CD14-positive monocyte (primary cell): ENCODE results near the gene ARMC6. TPM values are rescaled to one million over a fixed set of nuclear protein-coding genes. Genes with fewer than 3 reads are reported as not detected.

Source experiments
- DNase-seq, 3 donors: peaks; one replicate each; pipeline ENCODE4 v3.0.0-alpha.2; 2011 to 2022
- H2AFZ ChIP-seq: 2 replicates; pipeline ENCODE4 v1.6.0; 2012; ENCODE audit warnings: mild to moderate bottlenecking, low read depth, low read length, inconsistent platforms; ENCODE audit not compliant: insufficient read depth, poor library complexity, severe bottlenecking
- H3K27ac ChIP-seq, 2 donors: 1 replicate in 1 of 2; 2 replicates in 1 of 2; pipeline ENCODE4 v1.5.1; 2012 to 2013; ENCODE audit warnings: low read length in 2 of 2, control low read depth in 1 of 2, inconsistent platforms in 1 of 2, low read depth in 1 of 2, mild to moderate bottlenecking in 1 of 2
- H3K27me3 ChIP-seq, 2 donors: one replicate each; pipeline versions ENCODE4 v1.6.0 to v1.6.1; 2011 to 2013; ENCODE audit warnings: low read length in 2 of 2; ENCODE audit not compliant: control insufficient read depth in 2 of 2, insufficient read depth in 2 of 2
- H3K36me3 ChIP-seq, 2 donors: replicated peaks in 1 of 2; 1 replicate in 1 of 2; 2 replicates in 1 of 2; pipeline versions ENCODE4 v1.5.1 to v1.6.1; 2012 to 2013; ENCODE audit warnings: low read length in 2 of 2, control low read depth in 1 of 2, inconsistent platforms in 1 of 2, mild to moderate bottlenecking in 1 of 2; ENCODE audit not compliant: insufficient read depth in 2 of 2, control insufficient read depth in 1 of 2
- H3K4me1 ChIP-seq, 2 donors: 1 replicate in 1 of 2; 2 replicates in 1 of 2; pipeline versions ENCODE4 v1.5.1 to v1.6.1; 2012 to 2013; ENCODE audit warnings: low read length in 2 of 2, control low read depth in 1 of 2, inconsistent platforms in 1 of 2, mild to moderate bottlenecking in 1 of 2, moderate library complexity in 1 of 2; ENCODE audit not compliant: insufficient read depth in 2 of 2, control insufficient read depth in 1 of 2
- H3K4me2 ChIP-seq: replicated peaks from 2 replicates; pipeline ENCODE3; 2012; ENCODE audit warnings: low read length, moderate library complexity, mild to moderate bottlenecking; ENCODE audit not compliant: poor library complexity, severe bottlenecking; ENCODE audit errors: extremely low read depth
- H3K4me3 ChIP-seq, 3 experiments: fragments of 200-600 bp in 1 of 3; sonication (generic) in 1 of 3; replicated peaks in 1 of 3; 1 replicate in 2 of 3; 2 replicates in 1 of 3; pipeline ENCODE4 v1.5.1; 2011 to 2013; ENCODE audit warnings: low read length in 3 of 3, mild to moderate bottlenecking in 3 of 3, control low read depth in 2 of 3, low read depth in 2 of 3, inconsistent platforms in 1 of 3, moderate library complexity in 1 of 3
- H3K79me2 ChIP-seq: 2 replicates; pipeline ENCODE4 v1.6.0; 2012; ENCODE audit warnings: mild to moderate bottlenecking, control low read depth, inconsistent platforms, low read length, moderate library complexity; ENCODE audit not compliant: insufficient read depth
- H3K9ac ChIP-seq: 2 replicates; pipeline ENCODE4 v1.6.0; 2017; ENCODE audit warnings: low read length, mild to moderate bottlenecking; ENCODE audit not compliant: insufficient read depth, poor library complexity, severe bottlenecking
- H3K9me3 ChIP-seq, 2 donors: replicated peaks in 1 of 2; 1 replicate in 1 of 2; 2 replicates in 1 of 2; pipeline versions ENCODE4 v1.5.1 to v1.6.1; 2012 to 2013; ENCODE audit warnings: low read length in 2 of 2, control low read depth in 1 of 2; ENCODE audit not compliant: control insufficient read depth in 1 of 2, insufficient read depth in 1 of 2
- H4K20me1 ChIP-seq: 2 replicates; pipeline ENCODE4 v1.6.0; 2012; ENCODE audit warnings: mild to moderate bottlenecking, low read length, control low read depth, moderate library complexity; ENCODE audit not compliant: insufficient read depth
- H3K27ac Mint-ChIP-seq, 7 donors: one replicate each; pipeline ENCODE4 v1.8.0; 2020; ENCODE audit warnings: mild to moderate bottlenecking in 7 of 7, mixed read lengths in 7 of 7, moderate library complexity in 6 of 7, inconsistent platforms in 2 of 7
- H3K27me3 Mint-ChIP-seq, 3 donors: one replicate each; pipeline ENCODE4 v1.8.0; 2021 to 2022; ENCODE audit warnings: low read depth in 3 of 3, mild to moderate bottlenecking in 3 of 3, mixed read lengths in 3 of 3, moderate library complexity in 3 of 3, inconsistent platforms in 1 of 3
- H3K36me3 Mint-ChIP-seq, 2 donors: one replicate each; pipeline ENCODE4 v1.8.0; 2020; ENCODE audit warnings: mixed read lengths in 2 of 2, inconsistent platforms in 1 of 2, mild to moderate bottlenecking in 1 of 2
- H3K4me1 Mint-ChIP-seq: one replicate; pipeline ENCODE4 v1.8.0; 2020; ENCODE audit warnings: mild to moderate bottlenecking, mixed read lengths
- H3K4me3 Mint-ChIP-seq, 2 donors: one replicate each; pipeline ENCODE4 v1.8.0; 2020; ENCODE audit warnings: mild to moderate bottlenecking in 2 of 2, mixed read lengths in 2 of 2, moderate library complexity in 1 of 2
- H3K9me3 Mint-ChIP-seq, 7 donors: one replicate each; pipeline ENCODE4 v1.8.0; 2020 to 2022; ENCODE audit warnings: mixed read lengths in 7 of 7, mild to moderate bottlenecking in 6 of 7, moderate library complexity in 6 of 7, inconsistent platforms in 2 of 7
- CTCF ChIP-seq: fragments of 200-600 bp; IDR thresholded peaks from one replicate; pipeline ENCODE4 v1.8.0; 2022; ENCODE audit warnings: antibody characterized with exemption, mild to moderate bottlenecking
- WGBS: methylation state at CpG from one replicate; pipeline ENCODE4 v1.1.5; 2013; ENCODE audit warnings: missing lambda C conversion rate; ENCODE audit not compliant: insufficient coverage; 5-methylcytosine and 5-hydroxymethylcytosine counted together
- intact Hi-C, 2 donors: fragments of 100-400 bp; cut with micrococcal nuclease; formaldehyde crosslinking; loops; one replicate each; pipeline versions ENCODE4 v1.15.0 to v1.15.1; 2023
- polyA plus RNA-seq, 3 donors: library from polyadenylated mRNA; depleted of rRNA in 1 of 3; unstranded in 2 of 3; stranded (reverse) in 1 of 3; fragments of 300-500 nt in 2 of 3; fragments of >200 nt in 1 of 3; fragmentation: Illumina TruSeq in 2 of 3; gene quantifications; 1 replicate in 2 of 3; 2 replicates in 1 of 3; pipeline ENCODE4 v1.2.3, GENCODE V29; 2012 to 2021

ARMC6 gene
- polyA plus RNA-seq, 3 donors: 22.3 to 29.6 (median 26.1) TPM

- H3K4me3 Mint-ChIP-seq: no peak overlapping the region
- no peak for TF ChIP-seq CTCF
- no peaks in the 10 kb centered on the region for H4K20me1 ChIP-seq
- no peaks in the 10 kb centered on the region for H3K9me3 ChIP-seq
- H3K27me3 Mint-ChIP-seq: peaks cover 0 to 2% (median 0%) of the 10 kb centered on the region in 3 donors
- no peaks in the 10 kb centered on the region for H3K27me3 ChIP-seq
- H3K4me1 ChIP-seq: no peaks in the 10 kb centered on the region
- H3K36me3 Mint-ChIP-seq: peaks cover 61 to 87% of the 10 kb centered on the region in 2 donors
- intact Hi-C loops: no loop called here
- DNase-seq: no peak
- no peak overlapping the region for H3K4me3 ChIP-seq
- H2AFZ ChIP-seq: no peak overlapping the region
- no peak overlapping the region for H3K4me2 ChIP-seq
- no peak overlapping the region for H3K9ac ChIP-seq
- no peaks in the 10 kb centered on the region for H3K79me2 ChIP-seq
- H3K9me3 Mint-ChIP-seq: peaks cover 0 to 5% (median 0%) of the 10 kb centered on the region in 7 donors
- peaks cover 68 to 77% of the 10 kb centered on the region in 2 donors for H3K36me3 ChIP-seq
- H3K27ac Mint-ChIP-seq: no peak overlapping the region
- 82% methylated on average over 6 of the region's 9 CpGs for WGBS
- no peaks in the 10 kb centered on the region for H3K4me1 Mint-ChIP-seq
- H3K27ac ChIP-seq: no peak overlapping the region
Observed at GRCh38 chr19:19056636-19057275, 23.4 kb downstream of the ARMC6 start.

GRCh38 chr19:19057317-19057716, 23.9 kb downstream of the ARMC6 start:
- H3K36me3 Mint-ChIP-seq: peaks cover 55 to 81% of the 10 kb centered on the region in 2 donors
- H3K27me3 Mint-ChIP-seq: peaks cover 0 to 2% (median 0%) of the 10 kb centered on the region in 3 donors
- Histone ChIP-seq H3K79me2 (no peaks in the 10 kb centered on the region), H3K27ac (no peak overlapping the region), H2AFZ (no peak overlapping the region), H3K9me3 (no peaks in the 10 kb centered on the region), H3K4me1 (no peaks in the 10 kb centered on the region), H3K4me3 (no peak overlapping the region), H3K27me3 (no peaks in the 10 kb centered on the region), H3K4me2 (no peak overlapping the region), H3K36me3 (peaks cover 62 to 72% of the 10 kb centered on the region in 2 donors), H3K9ac (no peak overlapping the region), H4K20me1 (no peaks in the 10 kb centered on the region)
- no peak overlapping the region for H3K4me3 Mint-ChIP-seq
- no peak for TF ChIP-seq CTCF
- peaks cover 0 to 5% (median 0%) of the 10 kb centered on the region in 7 donors for H3K9me3 Mint-ChIP-seq
- intact Hi-C loops: no loop called here
- 100% methylated on average over 7 of the region's 13 CpGs for WGBS
- H3K4me1 Mint-ChIP-seq: no peaks in the 10 kb centered on the region
- DNase-seq: no peak
- peak overlapping the region in 1 of 7 donors; percentile 22 for H3K27ac Mint-ChIP-seq
